HepG2 (cell line): ENCODE results near the gene PPP4C. TPM values are rescaled to one million over a fixed set of nuclear protein-coding genes. Genes with fewer than 3 reads are reported as not detected.

Source experiments
- AKNA ChIP-seq: sonication (generic); formaldehyde crosslinking; IDR thresholded peaks from 2 replicates; pipeline ENCODE4 v1.4.0; 2020; ENCODE audit warnings: missing genetic modification reagents, borderline replicate concordance
- CENPT ChIP-seq: sonication (generic); formaldehyde crosslinking; IDR thresholded peaks from 2 replicates; pipeline ENCODE4 v1.8.0; 2022; ENCODE audit warnings: low read depth, mild to moderate bottlenecking, moderate library complexity, missing genetic modification reagents
- HNF1B ChIP-seq: sonication (generic); formaldehyde crosslinking; IDR thresholded peaks from 2 replicates; pipeline ENCODE4 v1.5.1; 2020; ENCODE audit warnings: mild to moderate bottlenecking, moderate library complexity, missing genetic modification reagents
- LBX2 ChIP-seq: sonication (generic); formaldehyde crosslinking; IDR thresholded peaks from 2 replicates; pipeline ENCODE4 v1.5.0; 2020; ENCODE audit warnings: missing genetic modification reagents, mild to moderate bottlenecking, borderline replicate concordance
- MZF1 ChIP-seq: sonication (generic); formaldehyde crosslinking; IDR thresholded peaks from 2 replicates; pipeline ENCODE4 v1.8.1; 2023; ENCODE audit warnings: mild to moderate bottlenecking, missing genetic modification reagents, borderline replicate concordance
- NR2C2 ChIP-seq: sonication (generic); formaldehyde crosslinking; IDR thresholded peaks from 2 replicates; pipeline ENCODE4 v1.4.0; 2020; ENCODE audit warnings: missing genetic modification reagents, mild to moderate bottlenecking, moderate library complexity, borderline replicate concordance
- PLRG1 ChIP-seq: fragments of 450-650 bp; conservative IDR thresholded peaks from 2 replicates; pipeline ENCODE4 v1.6.1; 2016
- POLR2A ChIP-seq, 2 experiments: IDR thresholded peaks; 2 replicates each; pipeline ENCODE4 v1.6.1; 2011; ENCODE audit warnings: low read depth in 2 of 2, low read length in 2 of 2, mild to moderate bottlenecking in 1 of 2, moderate library complexity in 1 of 2; ENCODE audit not compliant: insufficient read depth in 1 of 2
- SALL1 ChIP-seq: sonication (generic); formaldehyde crosslinking; IDR thresholded peaks from 2 replicates; pipeline ENCODE4 v1.8.0; 2022; ENCODE audit warnings: mild to moderate bottlenecking, missing genetic modification reagents
- TMF1 ChIP-seq: sonication (generic); formaldehyde crosslinking; IDR thresholded peaks from 2 replicates; pipeline ENCODE4 v1.8.1; 2022; ENCODE audit warnings: low read depth, missing genetic modification reagents
- ZBTB37 ChIP-seq: sonication (generic); formaldehyde crosslinking; IDR thresholded peaks from 2 replicates; pipeline ENCODE4 v1.4.0; 2020; ENCODE audit warnings: mild to moderate bottlenecking, missing genetic modification reagents
- ZFX ChIP-seq: sonication (generic); formaldehyde crosslinking; IDR thresholded peaks from 2 replicates; pipeline ENCODE4 v1.4.0; 2020; ENCODE audit warnings: mild to moderate bottlenecking, low read depth, missing genetic modification reagents, moderate library complexity
- ZMYM3 ChIP-seq: sonication (generic); formaldehyde crosslinking; IDR thresholded peaks from 2 replicates; pipeline ENCODE4 v1.5.1; 2020; ENCODE audit warnings: mild to moderate bottlenecking, missing genetic modification reagents
- ZMYM4 ChIP-seq: sonication (generic); formaldehyde crosslinking; IDR thresholded peaks from 2 replicates; pipeline ENCODE4 v1.8.1; 2023; ENCODE audit warnings: mild to moderate bottlenecking, missing genetic modification reagents
- ZNF280D ChIP-seq: sonication (generic); formaldehyde crosslinking; IDR thresholded peaks from 2 replicates; pipeline ENCODE4 v1.5.1; 2020; ENCODE audit warnings: mild to moderate bottlenecking, missing genetic modification reagents
- ZNF329 ChIP-seq: sonication (generic); formaldehyde crosslinking; IDR thresholded peaks from 2 replicates; pipeline ENCODE4 v1.9.0; 2021; ENCODE audit warnings: low read depth, mild to moderate bottlenecking, missing genetic modification reagents
- polyA plus RNA-seq, 8 experiments: library from polyadenylated mRNA; depleted of rRNA in 3 of 8; stranded (reverse) in 7 of 8; unstranded in 1 of 8; fragments of >200 nt; fragmentation: Illumina TruSeq in 4 of 8; extraction: Trizol in 4 of 8; gene quantifications; 2 replicates each; pipeline versions ENCODE4 v1.2.1 to v1.2.3, GENCODE V29; 2011 to 2016; ENCODE audit warnings: low read depth in 4 of 8, missing spikeins in 1 of 8, mixed read lengths in 1 of 8; ENCODE audit not compliant: insufficient read depth in 1 of 8
- total RNA-seq, 5 experiments: library from RNA; depleted of rRNA; stranded (reverse); fragments of >200 nt; fragmentation: Illumina TruSeq; extraction: Trizol; gene quantifications; 2 replicates each; pipeline ENCODE4 v1.2.3, GENCODE V29; 2016; ENCODE audit warnings: low read depth in 1 of 5

Gene PPP4C
- total and polyA plus RNA-seq, 2 of the 13 experiments (the other 11 are each of a cell fraction or from before 2014, with no cell fraction given) = 176 to 220 TPM

- TF ChIP-seq HNF1B (CRISPR knock-in tag) (peak; percentile 26; the same call in 1 of the 2 replicates), AKNA (CRISPR knock-in tag) (no peak), ZBTB37 (CRISPR knock-in tag) (no peak), MZF1 (CRISPR knock-in tag) (0 out of 2 replicates have a peak, but pooled peaks have one; percentile 77), NR2C2 (CRISPR knock-in tag) (no peak), ZMYM3 (CRISPR knock-in tag) (0 out of 2 replicates have a peak, but pooled peaks have one; percentile 10), TMF1 (0 out of 2 replicates have a peak, but pooled peaks have one; percentile 70), SALL1 (CRISPR knock-in tag) (peak; percentile 51; the same call in 1 of the 2 replicates), PLRG1 (no peak), ZMYM4 (CRISPR knock-in tag) (0 out of 2 replicates have a peak, but pooled peaks have one; percentile 16), POLR2A (IDR thresholded peaks at IDR 0.05; ENCODE audit: insufficient read depth in 1 of 2, low read depth in 2 of 2, low read length in 2 of 2) (0 out of 4 replicates have a peak, but pooled peaks of 1 of the 2 experiments have one; percentile 24), CENPT (no peak), ZNF280D (CRISPR knock-in tag) (0 out of 2 replicates have a peak, but pooled peaks have one; percentile 18), LBX2 (CRISPR knock-in tag) (peak; percentile 40; the same call in 1 of the 2 replicates), ZNF329 (CRISPR knock-in tag) (0 out of 2 replicates have a peak, but pooled peaks have one; percentile 38), ZFX (CRISPR knock-in tag) (peak; percentile 21; the same call in 1 of the 2 replicates)
These were observed 8.8 kb upstream of the PPP4C start (continued) for GRCh38 chr16:30066761-30067583.
